GM12891 (cell line): ENCODE measurements around the gene APOL3.
"Not testable (repeated sequence)": the region's sequence is repeated elsewhere in the genome, so short reads cannot be mapped to it uniquely, and the experiment has no call there.

Source experiments
- DNase-seq: peaks from one replicate; pipeline ENCODE4 v3.0.0; 2011; ENCODE audit warnings: low spot score; ENCODE audit not compliant: insufficient read length
- FAIRE-seq: peaks from 2 replicates; lab custom pipeline; 2011; peaks lifted over from hg19 to GRCh38; lab: Jason Lieb, UNC
- PAX5 ChIP-seq: IDR thresholded peaks from 2 replicates; pipeline ENCODE4 v1.6.1; 2011; ENCODE audit warnings: low read length, moderate library complexity, mild to moderate bottlenecking; ENCODE audit not compliant: insufficient read depth, severe bottlenecking
- POLR2A ChIP-seq: IDR thresholded peaks from 2 replicates; pipeline ENCODE4 v1.6.1; 2011; ENCODE audit warnings: low read depth, low read length, control low read depth
- POLR2AphosphoS5 ChIP-seq: IDR thresholded peaks from 2 replicates; pipeline ENCODE4 v1.6.1; 2011; ENCODE audit warnings: low read depth, low read length, control low read depth
- POU2F2 ChIP-seq: IDR thresholded peaks from 2 replicates; pipeline ENCODE4 v1.6.1; 2011; ENCODE audit warnings: low read depth, mild to moderate bottlenecking, control low read depth, low read length, moderate library complexity
- SPI1 ChIP-seq: IDR thresholded peaks from 2 replicates; pipeline ENCODE4 v1.6.1; 2011; ENCODE audit warnings: low read depth, low read length, control low read depth
- TAF1 ChIP-seq: IDR thresholded peaks from 2 replicates; pipeline ENCODE4 v1.6.1; 2011; ENCODE audit warnings: low read depth, low read length, control low read depth

APOL3 gene

GRCh38 chr22:36201630-36202319, 41.2 kb upstream of the APOL3 start, which contains the start of gene APOL4:
TSS of gene APOL4 (minus strand) at chr22:36201809. CDS start at chr22:36201734, 75 bp downstream.
- TF ChIP-seq SPI1 (no peak), TAF1 (no peak), POLR2A (no peak), POU2F2 (no peak), PAX5 (no peak), POLR2AphosphoS5 (no peak)
- FAIRE-seq (no peak), DNase-seq (no peak)

- not testable (repeated sequence) for DNase-seq, FAIRE-seq
Observed at GRCh38 chr22:36201025-36201424, 40.5 kb upstream of the APOL3 start.

GRCh38 chr22:36199001-36199551, 38.5 kb upstream of the APOL3 start:
- FAIRE-seq: no peak
- TF ChIP-seq PAX5: no peak
- 0 out of 2 replicates have a peak, but pooled peaks have one; percentile 5 for TF ChIP-seq SPI1
- TF ChIP-seq POLR2A: no peak
- DNase-seq: no peak

DNA sequence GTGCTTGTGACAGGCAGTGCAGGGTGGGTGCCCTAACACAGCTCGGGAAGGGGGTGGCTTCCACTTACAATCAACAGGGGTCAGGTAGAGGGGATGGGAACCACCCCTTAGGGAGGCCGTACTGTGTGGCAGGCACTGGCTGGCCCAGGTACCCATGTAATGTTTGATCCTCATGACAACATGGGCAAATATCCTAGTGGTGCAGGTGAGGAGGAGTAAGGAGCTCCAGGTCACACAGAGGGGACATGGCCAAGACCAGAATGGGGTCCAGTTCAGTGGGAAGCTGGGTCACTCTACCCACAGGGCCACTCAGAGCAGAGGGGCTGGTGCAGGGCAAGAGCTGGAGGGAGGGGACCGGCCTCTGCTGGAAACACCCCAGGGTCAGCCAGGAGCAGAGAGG, 38.0 kb upstream of the APOL3 start:
- DNase-seq: no peak
- FAIRE-seq: no peak

GRCh38 chr22:36197514-36198146, 37.1 kb upstream of the APOL3 start:
- DNase-seq (peak; percentile 30), FAIRE-seq (peak; percentile 79)
- no peak for TF ChIP-seq POLR2A
- TF ChIP-seq TAF1: no peak
- no peak for TF ChIP-seq POLR2AphosphoS5
- TF ChIP-seq SPI1: peak; percentile 73
- TF ChIP-seq POU2F2: no peak
- no peak for TF ChIP-seq PAX5

More for the DNA sequence above, 38.0 kb upstream of the APOL3 start:
- TF ChIP-seq SPI1 (no peak), TAF1 (no peak), POLR2A (no peak), POLR2AphosphoS5 (no peak), POU2F2 (no peak), PAX5 (no peak)

GRCh38 chr22:36197065-36197440, 36.5 kb upstream of the APOL3 start:
- TF ChIP-seq SPI1 (0 out of 2 replicates have a peak, but pooled peaks have one; percentile 8), POU2F2 (no peak)
- DNase-seq (no peak), FAIRE-seq (peak; percentile 82)

DNA sequence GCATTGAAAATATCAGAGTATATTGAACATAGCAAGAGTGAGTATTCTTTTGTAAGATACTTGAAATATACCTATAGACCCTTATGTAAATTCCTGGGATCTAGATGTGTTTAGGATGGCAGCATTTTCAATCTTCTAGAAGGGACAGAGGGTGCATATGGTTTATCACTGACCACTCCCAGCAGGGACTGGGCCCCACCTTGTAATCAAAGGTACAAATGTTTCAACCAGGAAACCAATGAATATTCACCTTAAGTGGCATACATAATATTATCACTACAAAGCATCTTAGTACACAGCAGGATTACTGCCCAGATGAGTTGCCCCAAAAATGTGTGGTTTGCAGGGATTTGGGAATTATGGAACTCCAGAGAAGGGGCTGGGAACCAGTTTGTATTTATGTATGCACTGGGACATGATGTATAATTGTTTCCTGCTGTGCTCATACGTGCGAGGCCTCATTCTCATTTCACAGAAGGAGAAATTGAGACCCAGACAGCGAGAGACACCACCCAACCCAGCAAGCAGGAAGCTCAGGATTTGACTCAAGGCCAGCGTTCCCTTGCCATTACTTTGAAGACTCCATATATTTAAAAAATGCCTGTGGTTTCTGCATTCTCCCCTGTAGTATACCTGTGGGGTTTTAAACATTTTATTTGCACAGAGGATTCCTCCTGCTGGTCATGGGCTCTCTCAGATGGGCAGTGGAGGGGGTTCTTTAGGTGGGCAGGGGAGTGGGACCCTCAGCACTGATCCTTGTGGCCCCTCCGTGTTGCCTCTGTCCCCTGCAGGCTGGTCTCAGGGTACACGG, 35.9 kb upstream of the APOL3 start:
- TF ChIP-seq PAX5 (no peak), POLR2AphosphoS5 (no peak), POU2F2 (no peak)

GRCh38 chr22:36194971-36195370, 34.4 kb upstream of the APOL3 start:
- FAIRE-seq (peak; percentile 81), DNase-seq (no peak)
- TF ChIP-seq POLR2A: no peak
- TF ChIP-seq TAF1: no peak
- TF ChIP-seq POLR2AphosphoS5: no peak
- TF ChIP-seq POU2F2: no peak
- TF ChIP-seq SPI1: no peak
- no peak for TF ChIP-seq PAX5

More for the DNA sequence above, 35.9 kb upstream of the APOL3 start:
- FAIRE-seq (peak; percentile 50), DNase-seq (no peak)

GRCh38 chr22:36194385-36194784, 33.8 kb upstream of the APOL3 start:
- no peak for DNase-seq
- TF ChIP-seq POLR2AphosphoS5: no peak
- no peak for TF ChIP-seq POLR2A
- TF ChIP-seq SPI1: no peak
- TF ChIP-seq PAX5: no peak
- TF ChIP-seq TAF1: no peak
- no peak for TF ChIP-seq POU2F2
- no peak for FAIRE-seq
